ENCODE results near the gene DZIP1.

The DZIP1 gene

DNA sequence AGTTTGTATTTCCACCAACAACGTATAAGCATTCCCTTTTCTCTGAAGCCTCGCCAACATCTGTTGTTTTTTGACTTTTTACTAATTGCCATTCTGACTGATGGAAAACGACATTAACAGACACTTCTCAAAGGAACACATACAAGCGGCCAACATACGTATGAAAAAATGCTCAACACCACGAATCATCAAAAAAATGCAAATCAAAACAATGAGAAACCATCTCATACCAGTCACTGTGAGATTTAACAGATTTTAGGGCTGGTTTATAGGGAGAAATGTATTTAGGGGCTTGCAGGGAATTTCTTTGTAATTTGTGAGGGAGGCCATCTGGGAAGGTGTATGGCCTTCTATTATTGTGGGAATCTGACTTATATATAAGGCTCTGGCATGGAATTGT, 2.8 kb upstream of the DZIP1 start:
- no peak for DNase-seq (ENCODE audit: low read depth, low spot score)
- no peak overlapping the region for H3K27ac ChIP-seq

- DNase-seq (ENCODE audit: low read depth, low spot score) = no peak
- H3K27ac ChIP-seq = no peak overlapping the region
Measured at GRCh38 chr13:95643936-95644598, 439 bp downstream of the DZIP1 start.

DNA sequence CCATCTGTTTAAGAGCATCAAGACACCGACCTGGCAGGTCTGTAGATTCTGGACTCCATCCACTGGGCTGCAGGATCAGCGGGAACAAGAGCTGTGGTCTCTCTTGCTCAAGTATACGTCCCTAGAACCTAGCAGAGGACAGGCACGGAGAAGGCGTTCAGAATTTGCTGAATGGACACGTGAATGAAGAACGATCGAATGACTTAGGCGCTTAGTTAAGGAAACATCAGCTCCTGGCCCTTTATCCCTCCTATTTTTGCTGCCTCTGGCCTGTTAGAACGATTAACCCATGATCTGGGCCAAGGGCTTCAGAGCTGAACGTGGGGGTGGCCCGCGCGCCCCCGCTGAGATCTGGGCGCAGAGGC, 953 bp downstream of the DZIP1 start:
- H3K27ac ChIP-seq = no peak overlapping the region
- no peak for DNase-seq (ENCODE audit: low read depth, low spot score)

GRCh38 chr13:95642999-95643398, 1.5 kb downstream of the DZIP1 start:
- no peak overlapping the region for H3K27ac ChIP-seq
- DNase-seq (ENCODE audit: low read depth, low spot score) = no peak

- H3K27ac ChIP-seq = no peak overlapping the region
- DNase-seq (ENCODE audit: low read depth, low spot score) = no peak
Measured at GRCh38 chr13:95642028-95642621, 2.4 kb downstream of the DZIP1 start.

- H3K27ac ChIP-seq = no peak overlapping the region
- DNase-seq (ENCODE audit: low read depth, low spot score) = no peak
Measured at GRCh38 chr13:95641291-95642027, 3.0 kb downstream of the DZIP1 start.

DNA sequence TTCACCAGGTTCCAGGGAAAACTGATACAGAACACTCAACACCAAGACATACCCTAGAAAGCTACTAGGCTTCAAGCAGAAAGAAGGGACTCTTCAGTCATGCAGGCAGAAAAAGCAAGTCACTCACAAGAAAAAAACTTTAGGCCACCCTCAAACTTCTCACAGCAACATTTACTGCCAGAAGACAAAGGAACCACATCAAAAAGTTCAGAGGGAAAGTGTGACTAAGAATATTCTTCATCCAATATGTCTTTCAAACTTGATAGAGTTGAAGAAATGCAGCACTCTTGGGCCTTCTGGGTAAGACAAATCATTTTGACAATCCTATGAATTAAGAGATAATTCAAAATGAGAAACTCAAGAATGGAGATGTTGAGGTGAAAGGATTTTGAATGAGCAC, 7.7 kb downstream of the DZIP1 start:
- no peak overlapping the region for H3K27ac ChIP-seq
- no peak for DNase-seq (ENCODE audit: low read depth, low spot score)

- H3K27ac ChIP-seq = no peak overlapping the region
- DNase-seq (ENCODE audit: low read depth, low spot score) = no peak
Measured at GRCh38 chr13:95630593-95630992, 13.9 kb downstream of the DZIP1 start.

DNA sequence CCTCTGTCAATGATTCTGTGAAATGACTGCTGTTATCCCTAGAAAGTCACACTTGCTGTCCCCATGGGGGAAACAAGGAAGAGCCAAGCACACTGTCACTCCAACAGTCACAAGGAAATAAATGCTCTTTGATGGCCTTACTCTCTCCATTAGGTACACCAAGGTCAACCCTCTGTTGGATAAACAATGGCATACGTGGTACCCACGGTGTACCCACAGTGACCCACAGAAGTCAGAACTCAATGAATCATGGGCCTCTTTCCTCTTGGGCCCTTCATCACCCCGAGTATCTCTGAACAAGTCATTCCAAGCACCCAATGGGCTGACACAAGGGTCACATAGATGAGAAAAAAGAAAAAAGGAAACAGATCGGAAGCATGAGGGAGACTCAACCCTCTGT, 15.4 kb downstream of the DZIP1 start:
- no peak overlapping the region for H3K27ac ChIP-seq

DNA sequence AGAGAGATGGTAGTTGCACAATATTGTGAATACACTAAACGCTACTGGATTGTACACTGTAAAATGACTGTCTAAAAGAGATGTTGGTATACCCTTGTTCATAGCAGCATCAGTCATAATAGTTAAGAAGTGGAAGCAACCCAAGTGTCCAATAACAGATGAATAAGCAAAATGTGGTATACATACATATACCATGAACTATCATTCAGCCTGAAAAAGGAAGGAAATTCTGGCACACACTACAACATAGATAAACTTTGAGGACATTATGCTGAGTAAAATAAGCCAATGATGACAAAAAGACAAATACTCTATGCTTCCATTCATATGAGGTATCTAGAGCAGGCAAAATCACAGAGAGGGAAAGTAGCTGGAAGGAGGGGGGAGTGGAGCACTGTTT, 16.0 kb downstream of the DZIP1 start:
- no peak overlapping the region for H3K27ac ChIP-seq
- DNase-seq (ENCODE audit: low read depth, low spot score) = no peak

More for the DNA sequence above, 15.4 kb downstream of the DZIP1 start:
- no peak for DNase-seq (ENCODE audit: low read depth, low spot score)

DNA sequence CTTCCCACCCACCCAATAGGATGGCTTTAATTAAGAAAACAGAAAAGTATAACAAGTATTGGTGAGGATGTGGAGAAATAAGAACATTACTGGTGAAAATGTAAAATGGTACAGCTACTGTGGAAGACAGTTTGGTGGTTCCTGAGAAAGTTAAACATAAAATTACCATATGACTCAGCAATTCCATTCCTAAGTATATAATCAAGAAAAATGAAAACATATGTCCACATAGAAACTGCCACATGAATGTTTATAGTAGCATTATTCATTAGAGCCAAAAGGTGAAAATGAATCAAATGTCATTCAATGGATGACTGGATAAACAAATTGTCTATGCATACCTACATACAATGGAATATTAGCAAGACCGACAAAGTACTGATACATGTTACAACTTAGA, 16.9 kb downstream of the DZIP1 start:
- no peak for DNase-seq (ENCODE audit: low read depth, low spot score)
- no peak overlapping the region for H3K27ac ChIP-seq

DNA sequence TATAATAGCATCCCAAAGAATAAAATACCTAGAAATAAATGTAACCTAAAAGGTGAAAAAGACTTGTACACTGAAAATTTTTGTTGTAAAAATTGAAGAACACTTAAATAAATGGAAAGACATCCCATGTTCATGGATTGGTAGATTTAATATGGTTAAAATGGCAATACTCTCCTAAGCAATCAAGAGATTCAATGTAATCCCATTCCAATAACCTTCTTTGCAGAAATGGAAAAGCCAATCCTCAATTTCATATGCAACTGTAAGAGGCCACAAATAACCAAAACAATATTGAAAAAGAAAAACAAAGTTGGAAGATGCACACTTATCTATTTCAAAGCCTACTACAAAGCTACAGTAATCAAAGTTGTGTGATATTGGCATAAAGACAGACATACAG, 17.7 kb downstream of the DZIP1 start:
- no peak overlapping the region for H3K27ac ChIP-seq
- DNase-seq (ENCODE audit: low read depth, low spot score) = no peak

DNA sequence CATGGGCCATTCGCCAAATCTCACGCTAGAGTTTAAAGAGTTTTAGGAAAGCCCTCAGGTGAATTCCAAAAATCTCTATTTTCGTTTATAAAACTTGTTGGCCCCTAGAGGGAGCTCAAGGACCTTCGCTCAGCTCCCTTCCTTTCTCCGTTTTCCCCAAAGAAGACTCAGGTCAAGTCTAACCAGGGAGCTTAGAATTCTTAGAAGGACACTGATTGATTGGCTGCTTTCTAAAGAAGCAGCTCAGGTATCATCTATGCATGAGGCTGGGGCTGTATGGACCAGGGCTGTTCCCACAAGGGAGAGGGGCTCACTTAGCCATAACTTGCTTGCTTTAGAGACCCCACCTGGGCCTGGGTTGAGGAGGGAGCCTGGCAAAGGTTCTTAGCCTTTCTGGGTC, 20.5 kb downstream of the DZIP1 start:
- no peak for DNase-seq (ENCODE audit: low read depth, low spot score)
- no peak overlapping the region for H3K27ac ChIP-seq

DNA sequence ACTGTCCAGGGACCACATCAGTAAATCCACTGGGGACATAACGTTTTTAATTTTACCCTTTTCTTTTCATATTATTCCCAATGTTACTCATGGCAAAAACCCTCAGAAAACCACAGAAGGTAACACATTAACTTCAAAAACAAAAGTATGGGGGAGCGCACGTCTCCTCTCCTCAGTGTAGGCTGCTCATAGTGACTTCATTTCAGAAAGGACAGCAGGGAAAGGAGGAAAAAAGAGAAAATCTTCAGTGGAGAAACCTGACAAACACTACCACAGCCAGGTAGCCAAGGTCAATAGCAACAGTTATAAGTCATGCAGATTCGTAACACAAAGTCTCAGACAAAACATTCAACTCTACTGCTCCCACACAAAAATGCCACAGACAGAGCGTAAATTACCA, 21.4 kb downstream of the DZIP1 start:
- no peak for DNase-seq (ENCODE audit: low read depth, low spot score)
- no peak overlapping the region for H3K27ac ChIP-seq

- DNase-seq (ENCODE audit: low read depth, low spot score) = no peak
- H3K27ac ChIP-seq = no peak overlapping the region
Measured at GRCh38 chr13:95620825-95621498, 23.5 kb downstream of the DZIP1 start.

- no peak overlapping the region for H3K27ac ChIP-seq
- no peak for DNase-seq (ENCODE audit: low read depth, low spot score)
Measured at GRCh38 chr13:95620030-95620824, 24.3 kb downstream of the DZIP1 start.

GRCh38 chr13:95615539-95615938, 29.0 kb downstream of the DZIP1 start:
- H3K27ac ChIP-seq = no peak overlapping the region
- DNase-seq (ENCODE audit: low read depth, low spot score) = no peak

DNA sequence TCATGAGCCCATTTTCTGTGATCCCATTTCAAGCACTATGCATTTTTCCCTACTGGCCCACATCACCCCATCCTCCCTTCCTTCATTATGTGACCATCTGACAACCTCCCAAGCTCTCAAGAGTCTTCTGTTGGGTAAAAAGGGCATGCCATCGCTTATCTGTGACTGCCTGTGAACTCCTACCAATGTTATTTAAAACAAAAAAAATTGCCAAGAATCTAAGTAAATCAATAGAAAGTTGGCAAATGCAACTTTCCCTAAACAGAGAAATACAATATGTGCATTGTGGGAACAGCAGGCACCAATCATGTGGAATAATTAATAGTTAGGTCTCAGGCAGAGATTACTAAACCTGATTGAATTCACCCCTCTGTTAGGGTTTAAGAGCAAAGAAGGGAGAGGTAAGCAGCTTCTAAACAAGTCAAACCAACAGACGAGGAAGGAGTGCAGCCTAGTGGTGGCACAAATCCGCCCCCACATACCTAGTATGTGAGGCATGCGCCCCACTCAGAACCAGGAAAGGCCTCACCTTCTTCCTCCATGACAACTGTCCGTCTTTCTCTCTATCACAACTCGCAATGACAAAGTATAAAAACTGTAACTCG, 29.8 kb downstream of the DZIP1 start:
- DNase-seq (ENCODE audit: low read depth, low spot score) = no peak
- no peak overlapping the region for H3K27ac ChIP-seq

GRCh38 chr13:95608640-95609323, 35.7 kb downstream of the DZIP1 start:
- no peak for DNase-seq (ENCODE audit: low read depth, low spot score)
- H3K27ac ChIP-seq = no peak overlapping the region

All from epithelial cell of prostate (primary cell).